CD4-positive, alpha-beta T cell treated with Interleukin-10 for 1 hour (primary cell): Measurements from ENCODE around the gene PSPN.
"Not testable (repeated sequence)": the region's sequence is repeated elsewhere in the genome, so short reads cannot be mapped to it uniquely, and the experiment has no call there.

ENCODE experiments used
- DNase-seq: peaks from one replicate; pipeline ENCODE4 v3.0.0-alpha.2; 2020

The PSPN gene

DNA sequence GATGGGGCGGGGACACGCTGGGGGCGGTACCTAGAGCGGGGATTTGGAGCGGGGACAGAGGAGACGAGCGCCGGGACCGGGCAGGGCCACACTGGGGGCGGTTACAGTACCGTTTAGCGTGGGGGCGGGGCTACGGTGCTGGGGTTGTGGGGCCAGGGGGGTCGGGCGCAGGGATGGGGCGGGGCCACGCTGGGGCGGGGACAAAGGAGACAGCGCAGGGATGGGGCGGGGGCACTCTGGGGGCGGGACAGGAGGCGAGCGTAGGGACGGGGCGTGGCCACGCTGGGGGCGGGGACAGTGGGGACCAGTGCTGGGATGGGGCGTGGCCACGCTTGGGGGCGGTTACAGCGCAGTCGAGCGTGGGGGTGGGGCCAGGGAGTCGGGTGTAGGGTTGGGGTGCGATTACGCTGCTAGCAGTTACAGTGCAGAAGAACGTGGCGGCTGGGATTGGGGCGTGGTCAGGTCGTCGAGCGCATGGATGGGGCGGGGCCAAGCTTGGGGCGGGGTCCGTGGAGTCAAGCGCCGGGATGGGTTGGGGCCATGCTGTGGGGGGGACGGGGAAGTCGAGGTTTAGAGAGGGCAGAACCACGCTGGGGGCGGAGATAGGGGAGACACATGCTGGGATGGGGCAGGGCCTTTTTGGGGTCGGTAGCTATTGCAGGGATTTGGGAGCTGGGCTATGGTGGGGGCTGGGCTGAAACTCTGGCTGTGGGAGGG is 2.5 kb downstream of the PSPN start:
- peak; percentile 98 for DNase-seq

GRCh38 chr19:6372594-6373095 is 3.1 kb downstream of the PSPN start, which contains the start of gene ALKBH7:
ALKBH7 (plus strand) TSS chr19:6372794; CDS start chr19:6372821, 27 bp downstream.
- DNase-seq: peak; percentile 99

GRCh38 chr19:6364353-6364752 is 11.4 kb downstream of the PSPN start:
- DNase-seq: no peak

DNA sequence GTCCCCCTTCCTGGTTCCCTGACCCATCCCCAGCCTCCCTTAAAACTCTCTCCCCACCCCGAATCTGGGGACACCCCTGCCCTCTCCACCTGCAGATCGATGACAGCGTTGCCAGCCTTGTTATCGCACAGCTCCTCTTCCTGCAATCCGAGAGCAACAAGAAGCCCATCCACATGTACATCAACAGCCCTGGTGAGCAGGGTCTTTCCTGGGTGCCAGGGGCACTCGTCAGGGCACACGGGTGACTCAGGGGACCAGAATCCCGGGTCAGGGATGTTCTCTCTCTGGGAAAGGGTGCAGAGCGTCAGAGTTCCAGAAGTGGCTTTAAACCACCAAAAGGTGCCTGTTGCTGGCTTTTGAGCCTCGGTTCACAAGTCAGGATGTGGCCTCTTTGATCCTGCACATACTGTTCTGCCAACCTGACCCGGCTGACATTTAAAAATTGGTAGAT is 13.4 kb downstream of the PSPN start:
- DNase-seq: peak; percentile 62

DNA sequence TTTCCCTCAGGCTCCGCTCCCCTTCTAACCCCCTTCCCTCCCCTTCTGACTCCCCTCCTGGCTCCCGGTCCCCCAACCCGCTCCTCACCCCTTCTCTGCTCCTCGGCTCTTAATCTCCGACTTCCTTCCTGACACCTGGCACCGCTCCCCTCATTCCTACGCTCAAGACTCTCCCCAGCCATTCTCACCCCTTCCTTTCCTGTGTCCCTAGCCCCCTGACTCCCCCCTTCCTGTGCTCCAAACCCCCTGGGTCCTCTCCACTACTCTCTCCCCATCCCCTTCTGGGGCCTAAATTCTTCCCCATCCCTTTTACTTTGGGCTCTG is 13.7 kb downstream of the PSPN start:
- DNase-seq: peak; percentile 10

DNA sequence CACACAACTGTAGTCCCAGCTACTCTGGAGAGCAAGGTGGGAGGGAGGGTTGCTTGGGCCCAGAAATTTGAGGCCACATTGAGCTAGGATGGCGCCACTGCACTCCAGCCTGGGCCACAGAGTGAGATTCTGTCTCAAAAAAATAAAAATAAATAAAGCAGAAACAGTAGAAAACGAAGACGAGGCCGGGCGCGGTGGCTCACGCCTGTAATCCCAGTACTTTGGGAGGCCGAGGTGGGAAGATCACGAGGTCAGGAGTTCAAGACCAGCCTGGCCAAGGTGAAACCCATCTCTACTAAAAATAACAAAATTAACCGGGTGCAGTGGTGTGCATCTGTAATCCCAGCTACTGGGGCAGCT is 14.9 kb downstream of the PSPN start:
- not testable (repeated sequence) for DNase-seq

GRCh38 chr19:6360445-6360844 is 15.3 kb downstream of the PSPN start:
- not testable (repeated sequence) for DNase-seq

- DNase-seq: no peak
Measured at GRCh38 chr19:6359568-6360341, 16.0 kb downstream of the PSPN start.

- DNase-seq: no peak
Measured at GRCh38 chr19:6358003-6358402, 17.7 kb downstream of the PSPN start.

DNA sequence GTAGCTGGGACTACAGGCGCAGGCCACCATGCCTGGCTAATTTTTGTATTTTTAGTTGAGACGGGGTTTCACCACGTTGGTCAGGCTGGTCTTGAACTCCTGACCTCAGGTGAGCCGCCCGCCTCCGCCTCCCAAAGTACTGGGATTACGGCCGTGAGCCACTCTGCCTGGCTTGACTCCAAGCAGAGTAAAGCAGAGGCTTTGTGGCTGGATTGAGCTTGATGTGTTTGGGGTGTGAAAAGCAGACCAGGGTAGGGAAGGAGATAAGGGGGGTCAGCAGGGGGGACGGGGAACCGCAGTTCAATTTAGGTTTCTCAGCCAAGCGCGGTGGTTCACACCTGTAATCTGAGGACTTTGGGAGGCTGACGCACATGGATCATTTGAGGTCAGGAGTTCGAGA is 18.6 kb downstream of the PSPN start:
- no peak for DNase-seq

DNA sequence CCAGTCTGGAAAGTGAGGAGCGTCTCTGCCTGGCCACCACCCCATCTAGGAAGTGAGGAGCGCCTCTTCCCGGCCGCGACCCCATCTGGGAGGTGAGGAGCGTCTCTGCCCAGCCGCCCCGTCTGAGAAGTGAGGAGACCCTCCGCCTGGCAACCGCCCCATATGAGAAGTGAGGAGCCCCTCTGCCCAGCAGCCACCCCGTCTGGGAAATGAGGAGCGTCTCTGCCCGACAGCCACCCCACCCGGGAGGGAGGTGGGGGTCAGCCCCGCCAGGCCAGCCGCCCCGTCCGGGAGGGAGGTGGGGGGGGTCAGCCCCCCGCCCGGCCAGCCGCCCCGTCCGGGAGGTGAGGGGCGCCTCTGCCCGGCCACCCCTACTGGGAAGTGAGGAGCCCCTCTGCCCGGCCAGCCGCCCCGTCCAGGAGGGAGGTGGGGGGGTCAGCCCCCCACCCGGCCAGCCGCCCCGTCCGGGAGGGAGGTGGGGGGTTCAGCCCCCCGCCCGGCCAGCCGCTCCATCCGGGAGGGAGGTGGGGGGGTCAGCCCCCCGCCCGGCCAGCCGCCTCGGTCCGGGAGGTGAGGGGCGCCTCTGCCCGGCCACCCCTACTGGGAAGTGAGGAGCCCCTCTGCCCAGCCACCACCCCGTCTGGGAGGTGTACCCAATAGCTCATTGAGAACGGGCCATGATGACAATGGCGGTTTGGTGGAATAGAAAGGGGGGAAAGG is 20.3 kb downstream of the PSPN start:
- not testable (repeated sequence) for DNase-seq

GRCh38 chr19:6354098-6354674 is 21.5 kb downstream of the PSPN start:
- no peak for DNase-seq

DNA sequence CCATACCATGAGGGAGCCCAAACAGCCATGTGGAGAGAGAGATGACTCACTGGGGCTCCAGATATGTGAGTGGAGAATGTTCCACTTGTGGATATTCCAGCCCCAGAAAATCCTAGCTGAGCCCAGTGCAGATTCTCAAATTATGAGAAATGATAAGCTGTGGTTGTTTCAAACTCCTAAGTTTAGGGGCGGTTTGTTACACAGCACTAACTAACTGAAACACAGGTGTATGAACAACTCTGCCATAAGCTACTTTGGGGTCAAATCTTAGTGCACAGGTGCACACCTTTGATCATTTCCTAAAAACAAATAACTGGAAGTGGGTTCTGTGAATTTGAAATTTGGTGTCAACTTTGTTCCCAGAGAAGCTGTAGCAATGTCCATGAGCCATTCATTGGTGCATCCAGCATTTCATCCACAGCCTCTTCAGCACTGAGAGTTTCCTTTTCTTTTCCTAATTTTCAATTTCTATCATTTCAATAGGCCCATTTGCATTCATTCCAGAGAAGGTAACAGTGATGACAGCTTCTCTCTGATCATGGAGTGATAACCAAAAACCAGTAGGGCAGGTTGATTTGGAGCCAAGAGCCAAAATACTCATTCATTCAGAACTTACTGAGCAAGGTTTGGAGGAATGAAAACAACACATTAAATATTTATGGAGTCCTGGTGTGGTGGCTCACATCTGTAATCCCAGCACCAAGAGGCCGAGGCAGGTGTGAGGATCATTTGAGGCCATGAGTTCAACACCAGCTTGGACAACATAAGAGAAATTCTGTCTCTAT is 23.2 kb downstream of the PSPN start:
- DNase-seq: no peak

DNA sequence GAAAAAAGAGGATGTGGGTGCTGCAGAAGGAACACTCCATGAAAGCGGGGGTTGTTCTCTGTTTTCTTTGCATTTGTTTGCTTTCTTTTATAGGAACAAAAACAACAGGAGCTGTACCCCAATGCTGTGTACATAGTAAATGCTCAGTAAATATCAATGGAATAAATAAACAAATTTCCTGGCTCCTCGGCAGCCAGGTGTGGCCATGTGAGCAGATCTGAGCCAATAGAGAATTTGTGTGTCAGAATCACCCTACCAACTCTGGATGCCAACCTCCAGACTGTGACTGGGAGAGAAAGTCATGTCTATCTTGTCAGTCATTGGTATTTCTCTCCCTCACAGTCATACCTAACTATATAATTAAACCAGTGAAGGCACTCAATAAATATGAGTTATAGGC is 25.0 kb downstream of the PSPN start:
- no peak for DNase-seq

- DNase-seq: not testable (repeated sequence)
Measured at GRCh38 chr19:6349271-6349670, 26.5 kb downstream of the PSPN start.

DNA sequence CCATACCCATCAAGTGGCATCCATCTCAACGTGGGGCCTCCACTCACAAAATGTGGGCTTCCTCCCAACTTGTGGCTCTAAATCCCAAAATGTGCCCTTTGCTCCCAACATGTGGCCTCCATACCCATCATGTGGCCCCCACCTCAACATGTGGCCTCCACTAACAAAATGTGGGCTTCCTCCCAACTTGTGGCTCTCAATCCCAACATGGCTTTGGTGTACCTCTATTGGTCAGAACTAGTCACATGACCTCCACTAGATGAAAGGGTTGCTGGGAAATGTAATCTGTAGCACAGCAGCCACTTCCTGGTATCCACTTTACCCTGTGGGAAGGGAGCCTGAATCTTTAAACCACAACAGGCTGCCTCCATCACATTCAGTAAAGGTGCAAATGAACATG is 32.3 kb downstream of the PSPN start:
- DNase-seq: no peak

DNA sequence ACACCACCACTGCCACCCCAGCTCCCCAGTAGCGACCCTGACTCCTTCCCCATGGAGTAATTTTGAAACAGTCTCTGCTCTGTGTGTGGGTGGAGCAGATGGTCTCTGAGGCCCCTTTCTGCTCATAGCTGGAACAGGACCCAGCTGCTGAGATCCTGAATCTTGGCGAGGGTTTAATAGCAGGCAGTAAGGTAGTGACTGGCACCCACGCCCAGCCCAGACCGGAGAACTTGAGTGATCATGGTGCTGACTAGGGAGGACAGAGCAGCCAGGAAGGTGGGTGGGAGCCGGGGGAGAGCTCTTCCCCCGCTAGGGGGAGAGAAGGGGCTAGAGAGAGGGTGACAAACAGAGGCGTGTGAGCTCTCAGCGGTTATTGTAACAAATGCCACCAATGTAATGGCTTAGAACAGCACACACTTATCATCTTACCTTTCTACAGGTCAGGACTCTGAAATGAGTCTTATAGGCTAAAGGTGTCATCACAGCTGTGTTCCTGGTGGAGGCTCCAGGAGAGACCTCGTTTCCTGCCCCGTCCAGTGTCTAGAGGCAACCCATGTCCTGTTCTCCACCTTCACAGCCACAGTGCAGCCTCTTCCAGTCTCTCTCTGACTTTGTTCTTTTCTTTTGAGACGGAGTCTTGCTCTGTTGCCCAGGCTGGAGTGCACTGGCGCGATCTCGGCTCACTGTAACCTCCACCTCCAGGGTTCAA is 35.1 kb downstream of the PSPN start:
- no peak for DNase-seq

GRCh38 chr19:6334490-6335285 is 41.0 kb downstream of the PSPN start:
- DNase-seq: no peak

DNA sequence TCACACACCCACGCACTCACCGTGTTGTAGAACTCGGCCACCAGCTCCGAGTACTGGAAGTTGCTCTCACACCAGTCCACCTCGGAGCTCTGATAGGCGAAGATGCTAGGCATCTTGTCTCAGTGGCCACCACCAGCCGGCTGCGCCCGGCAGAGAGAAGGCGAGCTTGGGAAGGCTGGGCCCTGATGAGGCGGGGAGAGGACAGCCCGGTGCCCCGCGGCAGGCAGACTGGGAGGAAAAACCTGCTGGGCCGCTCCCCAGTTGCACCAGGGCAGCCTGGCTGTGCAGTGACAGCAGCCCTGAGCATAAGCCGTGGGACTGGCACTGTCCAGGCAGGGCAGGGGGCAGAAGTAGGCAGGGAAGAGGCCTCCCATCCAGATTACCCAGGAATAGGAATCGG is 42.3 kb downstream of the PSPN start, which contains the start of gene ACER1:
TSS of gene ACER1 (minus strand) at position 174 of the 400 bp plus-strand sequence. CDS start at position 113, 61 bp downstream.
- DNase-seq: no peak

- no peak for DNase-seq
Measured at GRCh38 chr19:6326815-6327214, 48.9 kb downstream of the PSPN start.

- no peak for DNase-seq
Measured at GRCh38 chr19:6325614-6326013, 50.1 kb downstream of the PSPN start.
